Upper lobe of left lung (tissue), 6 donors: ENCODE measurements around the gene SIDT1. TPM values are rescaled to one million over a fixed set of nuclear protein-coding genes. Genes with fewer than 3 reads are reported as not detected.

Source experiments
- ATAC-seq, 2 donors: fragments of 200-7000 bp; cut with Tn5 transposase; one replicate each; pipeline ENCODE4 v1.9.1; 2022; ENCODE audit warnings: mild to moderate bottlenecking in 2 of 2, moderate library complexity in 2 of 2; ENCODE audit not compliant: low FRiP score in 2 of 2
- DNase-seq, 2 donors: peaks; one replicate each; pipeline ENCODE4 v3.0.0-alpha.2; 2019 to 2020
- H3K27ac ChIP-seq, 4 donors: fragments of 200-600 bp; sonication (generic); one replicate each; pipeline ENCODE4 v1.5.1; 2016 to 2019
- H3K27me3 ChIP-seq, 4 donors: fragments of 200-600 bp; sonication (generic); one replicate each; pipeline ENCODE4 v1.5.1; 2017 to 2019
- H3K36me3 ChIP-seq, 4 donors: fragments of 200-600 bp; sonication (generic); one replicate each; pipeline ENCODE4 v1.5.1; 2016 to 2019
- H3K4me1 ChIP-seq, 4 donors: fragments of 200-600 bp; sonication (generic); one replicate each; pipeline ENCODE4 v1.5.1; 2018 to 2019
- H3K4me3 ChIP-seq, 4 donors: fragments of 200-600 bp; sonication (generic); one replicate each; pipeline ENCODE4 v1.5.1; 2017 to 2019; ENCODE audit warnings: mild to moderate bottlenecking in 2 of 4, moderate library complexity in 1 of 4
- H3K9me3 ChIP-seq, 4 donors: fragments of 200-600 bp; sonication (generic); one replicate each; pipeline ENCODE4 v1.5.1; 2018 to 2019
- CTCF ChIP-seq, 6 experiments: fragments of 450-650 bp in 4 of 6; fragments of 200-600 bp in 2 of 6; sonication (generic) in 2 of 6; IDR thresholded peaks; one replicate each; pipeline ENCODE4 v1.5.1; 2016 to 2019; ENCODE audit warnings: antibody characterized with exemption in 6 of 6
- EP300 ChIP-seq, 4 donors: sonication (generic); formaldehyde crosslinking; IDR thresholded peaks; one replicate each; pipeline ENCODE4 v1.5.1; 2017; ENCODE audit warnings: antibody characterized with exemption in 4 of 4, control low read depth in 2 of 4
- POLR2A ChIP-seq, 4 donors: fragments of 450-650 bp; IDR thresholded peaks; one replicate each; pipeline ENCODE4 v1.5.1; 2016 to 2017; ENCODE audit warnings: antibody characterized with exemption in 4 of 4, mild to moderate bottlenecking in 2 of 4
- POLR2AphosphoS5 ChIP-seq, 2 donors: sonication (generic); formaldehyde crosslinking; IDR thresholded peaks; one replicate each; pipeline ENCODE4 v1.5.1; 2017; ENCODE audit warnings: antibody characterized with exemption in 2 of 2
- WGBS, 2 donors: methylation state at CpG; one replicate each; pipeline ENCODE4 v1.1.5; 2017 to 2018; 5-methylcytosine and 5-hydroxymethylcytosine counted together
- total RNA-seq, 6 donors: library from RNA; depleted of rRNA in 4 of 6; stranded (reverse); fragments of >200 nt in 4 of 6; gene quantifications; one replicate each; pipeline versions ENCODE4 v1.1.0 to v1.2.1, GENCODE V29; 2016 to 2021
- donor health status: DM: no; HTN: no; CAD: no; lungs with moderate emphysema.
- donor health status: DM: no; HTN: yes; CAD: no; lungs with severe emphysema.

SIDT1 gene
- total RNA-seq, 6 donors from 2014 or later, result 2.6 to 37.5 (median 9.5) TPM

GRCh38 chr3:113664523-113665094 is 132.3 kb downstream of the SIDT1 start:
- Histone ChIP-seq H3K36me3 (peaks cover 6 to 45% (median 14%) of the 10 kb centered on the region in 4 donors), H3K27me3 (no peaks in the 10 kb centered on the region), H3K9me3 (no peaks in the 10 kb centered on the region), H3K27ac (no peak overlapping the region), H3K4me3 (no peak overlapping the region), H3K4me1 (no peaks in the 10 kb centered on the region)
- TF ChIP-seq POLR2AphosphoS5 (IDR thresholded peaks at IDR 0.05) (no peak), CTCF (IDR thresholded peaks at IDR 0.05) (no peak), EP300 (IDR thresholded peaks at IDR 0.05) (no peak), POLR2A (IDR thresholded peaks at IDR 0.05) (no peak)
- ATAC-seq, result no peak
- no peak for DNase-seq

GRCh38 chr3:113668015-113668414 is 135.7 kb downstream of the SIDT1 start:
- H3K4me1 ChIP-seq, result no peaks in the 10 kb centered on the region
- ATAC-seq (no peak), DNase-seq (no peak)
- H3K36me3 ChIP-seq, result peaks cover 0 to 45% (median 3%) of the 10 kb centered on the region in 4 donors
- no peak overlapping the region for H3K4me3 ChIP-seq
- H3K27ac ChIP-seq, result no peak overlapping the region
- no peaks in the 10 kb centered on the region for H3K27me3 ChIP-seq
- no peaks in the 10 kb centered on the region for H3K9me3 ChIP-seq
- TF ChIP-seq CTCF (IDR thresholded peaks at IDR 0.05) (no peak), POLR2A (IDR thresholded peaks at IDR 0.05) (no peak), EP300 (IDR thresholded peaks at IDR 0.05) (no peak)
- WGBS, 2 donors, result 57% methylated on average over 4 of the region's 4 CpGs

- ATAC-seq, result no peak
- 87 to 91% methylated on average over 4 of the region's 4 CpGs for whole genome bisulfite sequencing, 2 donors
- H3K36me3 ChIP-seq, result peaks cover 0 to 54% (median 1%) of the 10 kb centered on the region in 4 donors
Measured at GRCh38 chr3:113673593-113673992, 141.2 kb downstream of the SIDT1 start.

GRCh38 chr3:113676261-113676660 is 143.9 kb downstream of the SIDT1 start:
- Histone ChIP-seq H3K27me3 (no peaks in the 10 kb centered on the region), H3K27ac (no peak overlapping the region), H3K4me1 (no peaks in the 10 kb centered on the region), H3K36me3 (peaks cover 0 to 39% (median 1%) of the 10 kb centered on the region in 4 donors), H3K4me3 (no peak overlapping the region), H3K9me3 (no peaks in the 10 kb centered on the region)
- no peak for DNase-seq
- no peak for TF ChIP-seq CTCF (IDR thresholded peaks at IDR 0.05)
- ATAC-seq, result no peak
- WGBS, 2 donors, result 62 to 83% methylated on average over 3 of the region's 3 CpGs

More at GRCh38 chr3:113673593-113673992, 141.2 kb downstream of the SIDT1 start:
- H3K4me1 ChIP-seq, result no peaks in the 10 kb centered on the region
- no peak for DNase-seq
- H3K9me3 ChIP-seq, result no peaks in the 10 kb centered on the region
- H3K4me3 ChIP-seq, result no peak overlapping the region
- TF ChIP-seq POLR2A (IDR thresholded peaks at IDR 0.05), result no peak
- no peak for TF ChIP-seq CTCF (IDR thresholded peaks at IDR 0.05)
- no peaks in the 10 kb centered on the region for H3K27me3 ChIP-seq
- no peak overlapping the region for H3K27ac ChIP-seq

GRCh38 chr3:113677737-113678136 is 145.4 kb downstream of the SIDT1 start:
- WGBS, 2 donors, result 81 to 85% methylated on average over 1 of the region's 1 CpG
- ATAC-seq (no peak), DNase-seq (no peak)
- TF ChIP-seq POLR2AphosphoS5 (IDR thresholded peaks at IDR 0.05) (no peak), POLR2A (IDR thresholded peaks at IDR 0.05) (no peak), EP300 (IDR thresholded peaks at IDR 0.05) (no peak), CTCF (IDR thresholded peaks at IDR 0.05) (no peak)
- Histone ChIP-seq H3K27me3 (no peaks in the 10 kb centered on the region), H3K4me1 (no peaks in the 10 kb centered on the region), H3K4me3 (no peak overlapping the region), H3K27ac (no peak overlapping the region), H3K9me3 (no peaks in the 10 kb centered on the region), H3K36me3 (peaks cover 0 to 31% (median 0%) of the 10 kb centered on the region in 4 donors)
